Measurements from ENCODE around the gene FBXW8.

FBXW8 gene

DNA sequence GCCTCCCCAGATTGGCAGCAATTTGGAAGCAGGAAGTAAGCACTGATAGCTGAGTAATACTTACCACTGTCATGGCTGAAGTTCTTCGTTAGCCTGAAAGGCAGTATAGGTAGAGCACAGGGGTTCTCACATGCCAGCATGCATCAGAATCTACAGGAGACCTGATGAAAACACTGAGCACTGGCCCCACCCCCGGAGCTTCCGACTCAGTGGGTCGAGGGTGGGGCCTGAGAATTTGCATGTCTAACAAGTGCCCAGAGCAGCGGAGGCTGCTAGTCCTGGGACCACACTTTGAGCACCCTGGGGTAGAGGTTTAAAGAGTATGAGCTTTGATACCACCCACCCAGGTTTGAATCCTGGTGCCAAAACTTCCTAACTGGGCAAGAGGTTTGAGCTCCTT is 89.6 kb downstream of the FBXW8 start:
- no peak for DNase-seq

DNA sequence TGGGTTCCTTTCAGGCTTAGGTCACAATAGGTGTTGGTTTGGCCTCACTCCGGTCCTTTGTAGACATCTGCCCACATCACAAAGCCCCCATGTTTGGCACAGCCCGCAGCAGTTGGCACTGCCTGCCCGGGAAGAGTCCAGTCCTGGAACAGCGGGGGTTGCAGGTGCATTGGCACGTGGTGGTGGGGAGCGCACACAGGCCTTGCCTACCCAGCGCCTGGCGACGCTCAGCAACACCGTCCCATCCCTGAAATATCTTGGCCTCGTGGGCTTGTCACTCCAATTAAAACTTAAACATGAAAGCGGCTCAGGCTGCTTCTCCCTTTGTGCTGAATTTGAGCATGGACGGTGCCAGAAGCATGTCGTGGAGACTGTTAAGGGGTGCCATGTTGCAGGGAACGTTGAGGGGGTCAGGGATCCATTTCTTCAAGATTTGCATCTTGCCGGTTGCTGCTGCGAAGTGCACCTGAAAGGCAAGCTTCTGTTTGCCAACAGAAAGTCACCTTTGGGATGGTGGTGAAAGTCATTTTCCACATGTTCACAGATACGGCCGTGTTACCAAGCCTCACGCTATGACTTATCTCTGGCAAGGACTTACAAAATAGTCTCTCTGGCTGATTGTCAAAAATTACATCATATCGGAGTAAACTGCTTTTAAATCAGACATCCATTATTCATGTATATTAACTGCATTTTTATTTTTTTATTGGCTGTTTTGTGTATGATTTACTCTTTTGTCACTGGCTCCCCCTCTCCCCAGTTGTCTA is 91.5 kb downstream of the FBXW8 start:
- DNase-seq: no peak

DNA sequence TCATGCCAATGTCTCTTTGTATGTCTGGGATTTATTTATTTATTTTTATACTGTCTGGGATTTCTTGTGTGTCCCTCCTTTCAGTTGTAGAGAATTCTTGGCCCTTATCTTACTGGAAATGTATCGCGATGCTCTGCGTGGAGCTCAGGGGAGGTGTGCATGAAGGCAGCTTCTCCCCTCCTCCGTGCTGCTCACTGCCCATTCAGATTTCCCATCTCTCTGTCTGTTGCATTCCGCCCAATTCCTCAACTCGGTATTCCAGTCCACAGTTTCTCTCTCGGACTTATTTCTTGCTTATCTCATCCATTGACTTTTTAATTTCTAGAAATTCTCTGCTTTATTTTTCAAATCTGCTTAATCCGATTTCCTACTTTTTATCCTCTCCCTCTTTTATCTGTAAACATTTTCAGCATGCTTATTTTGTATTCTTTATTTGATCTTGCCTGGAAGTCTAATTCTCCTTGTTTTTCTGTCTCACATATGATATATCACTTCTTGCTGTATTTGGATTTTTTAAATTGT is 93.2 kb downstream of the FBXW8 start:
- DNase-seq: no peak

DNA sequence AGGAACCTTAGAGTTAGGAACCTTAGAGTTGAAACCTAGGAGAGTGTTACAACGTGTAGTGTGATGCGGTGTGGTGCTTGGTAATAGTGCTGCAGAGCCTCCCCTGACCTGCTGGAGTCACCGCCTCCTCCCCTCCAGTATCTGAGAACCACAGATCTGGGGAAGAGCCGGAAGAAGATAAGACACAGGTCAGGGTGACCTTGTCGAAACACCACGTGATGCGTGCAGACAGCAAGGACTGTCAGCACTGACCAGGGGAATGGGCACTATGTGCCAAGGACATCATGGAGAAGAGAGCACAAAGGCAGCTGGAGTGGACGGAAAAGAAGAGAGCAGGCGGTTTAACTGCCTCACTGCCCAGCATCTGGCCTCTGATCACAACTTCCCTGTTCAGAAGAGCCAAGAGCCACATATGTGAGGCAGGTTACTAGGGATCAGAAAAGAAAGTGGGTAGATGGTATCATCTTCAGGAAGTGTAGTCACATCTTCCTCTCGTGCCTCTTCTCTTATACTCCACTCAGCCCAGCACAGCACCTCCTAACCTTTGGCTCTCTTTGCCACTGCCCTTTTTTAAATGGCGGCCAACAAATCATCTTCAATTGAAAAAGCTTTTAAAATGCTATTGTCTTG is 94.8 kb downstream of the FBXW8 start:
- no peak for DNase-seq

DNA sequence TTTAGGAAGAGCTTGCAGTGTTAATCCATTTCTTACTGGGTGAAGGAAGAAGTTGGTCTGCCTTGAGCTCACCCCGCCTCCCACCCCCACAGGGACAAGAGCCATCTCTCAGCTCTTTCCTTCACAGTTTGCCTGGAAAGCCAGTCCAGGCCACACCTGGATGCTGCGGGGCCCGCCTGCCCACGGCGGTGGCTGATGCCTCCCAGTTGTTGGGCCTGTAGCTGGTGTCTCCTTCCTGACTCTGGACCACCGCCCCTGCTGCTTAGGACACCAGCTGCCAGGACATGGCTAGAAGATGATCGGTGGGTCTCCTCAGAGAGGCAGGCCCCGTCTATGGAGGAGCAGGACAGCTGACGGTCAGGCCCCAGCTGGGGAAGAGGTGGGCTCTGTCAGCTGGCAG is 95.6 kb downstream of the FBXW8 start:
- DNase-seq: no peak

DNA sequence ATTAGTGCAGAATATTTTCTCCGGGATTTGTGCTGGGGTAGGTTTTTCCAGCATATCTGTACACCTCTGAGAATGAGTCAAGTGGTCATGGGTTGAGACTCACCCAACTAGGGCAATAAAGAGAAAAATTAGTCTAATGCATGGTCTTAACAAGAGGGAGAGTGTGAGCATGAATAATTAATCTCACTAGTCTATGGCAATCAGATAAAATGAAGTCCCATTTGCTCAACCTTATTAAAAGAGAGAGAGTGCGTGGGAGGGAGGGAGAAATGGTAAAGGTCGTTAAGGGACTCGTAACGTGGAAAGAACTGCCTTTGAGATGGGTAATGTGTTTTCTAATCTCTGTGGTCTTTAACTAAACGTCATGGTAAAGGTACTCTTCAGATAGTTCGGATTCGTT is 96.8 kb downstream of the FBXW8 start:
- no peak for DNase-seq

DNA sequence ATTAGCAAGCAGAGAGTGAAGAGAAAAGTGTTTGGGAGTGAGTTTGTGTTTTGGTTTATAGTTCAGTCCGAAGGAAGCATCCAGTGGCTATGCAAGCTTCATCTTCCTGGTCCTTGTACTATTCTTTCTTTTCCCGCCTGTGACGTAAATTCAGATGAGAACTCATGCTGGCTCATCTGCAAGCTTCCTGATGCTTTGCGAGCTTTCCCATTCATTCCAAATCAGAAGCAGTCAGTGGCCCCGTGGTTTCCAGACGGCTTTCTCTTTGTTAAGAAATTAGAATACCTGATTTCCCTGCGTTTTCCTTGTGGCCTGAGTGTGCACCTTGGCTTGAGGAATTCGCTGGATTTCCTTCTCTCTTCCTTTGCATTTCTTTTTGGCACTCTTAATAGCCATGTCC is 99.0 kb downstream of the FBXW8 start:
- no peak for DNase-seq

DNA sequence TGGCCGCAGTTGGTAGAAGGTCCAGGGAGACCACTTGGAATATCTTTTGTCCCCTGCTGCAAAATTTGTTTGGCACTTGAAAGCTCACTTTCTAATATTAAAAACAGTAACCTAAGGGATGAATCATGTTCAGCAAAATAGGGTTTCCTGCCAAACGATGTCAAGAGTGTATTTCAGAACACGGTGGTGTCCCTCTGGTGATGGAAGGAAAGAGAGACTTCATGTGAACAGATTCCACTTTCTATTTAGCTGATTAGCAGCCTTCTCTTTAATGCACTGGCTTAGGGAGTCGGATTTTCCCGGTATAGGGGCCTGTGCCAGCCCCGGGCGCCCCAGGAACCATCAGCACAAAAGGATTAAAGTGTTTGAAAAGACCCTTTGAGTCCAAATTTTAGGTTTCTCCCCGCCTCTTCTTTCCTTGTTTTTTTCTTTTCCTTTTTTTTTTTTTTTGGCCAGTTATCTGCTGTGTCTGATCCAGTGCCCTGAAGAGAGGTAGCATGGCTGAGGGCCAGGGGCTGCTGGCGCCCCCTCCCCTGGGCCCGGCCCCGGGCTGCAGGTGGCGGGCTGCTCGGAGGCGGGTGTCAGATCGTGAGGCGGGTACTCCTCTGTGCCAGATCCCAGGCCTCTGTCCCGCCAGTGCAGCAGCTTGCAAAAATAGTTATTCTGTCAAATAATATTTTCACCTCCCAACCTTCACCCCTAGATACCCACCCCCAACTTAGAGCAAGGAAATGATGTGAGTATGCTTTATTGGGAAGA is 100.1 kb downstream of the FBXW8 start:
- no peak for DNase-seq

DNA sequence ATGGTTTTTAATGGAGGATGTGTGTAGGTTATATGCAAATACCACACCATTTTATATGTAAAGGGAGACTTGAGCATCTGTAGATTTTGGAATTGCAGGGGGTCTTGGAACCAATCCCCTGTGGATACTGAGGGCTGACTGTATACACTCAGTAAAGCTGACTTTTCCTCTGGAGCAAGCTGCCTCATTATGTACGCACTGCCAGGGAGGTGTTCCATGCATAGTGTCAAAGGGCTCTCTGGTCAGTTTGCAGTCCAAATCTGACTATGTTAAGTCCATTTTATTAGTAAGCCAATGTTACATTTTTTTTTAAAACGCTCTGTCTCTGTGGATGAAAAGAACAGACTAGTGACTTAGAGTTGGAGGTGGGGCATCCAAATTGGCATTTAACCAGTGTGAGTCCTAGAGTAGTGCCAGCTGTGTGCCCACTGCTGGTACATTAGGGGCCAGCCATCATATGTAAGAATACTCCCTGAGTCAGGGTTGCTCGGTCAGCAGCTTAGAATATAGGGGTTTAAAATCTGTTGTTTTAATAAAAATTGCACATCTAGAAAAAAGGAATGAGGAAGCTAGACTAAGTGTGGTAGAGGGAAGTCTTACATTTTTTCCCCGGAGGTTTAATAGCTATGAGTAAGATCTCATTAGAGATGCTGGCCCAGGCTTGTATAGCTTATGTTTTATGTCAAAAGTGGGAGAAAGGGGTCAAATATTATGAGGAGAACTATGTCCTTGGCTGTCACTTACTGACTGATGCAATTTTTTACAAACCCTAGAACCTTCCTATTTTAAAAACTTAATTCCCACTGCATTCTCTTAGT is 101.4 kb downstream of the FBXW8 start:
- no peak for DNase-seq

DNA sequence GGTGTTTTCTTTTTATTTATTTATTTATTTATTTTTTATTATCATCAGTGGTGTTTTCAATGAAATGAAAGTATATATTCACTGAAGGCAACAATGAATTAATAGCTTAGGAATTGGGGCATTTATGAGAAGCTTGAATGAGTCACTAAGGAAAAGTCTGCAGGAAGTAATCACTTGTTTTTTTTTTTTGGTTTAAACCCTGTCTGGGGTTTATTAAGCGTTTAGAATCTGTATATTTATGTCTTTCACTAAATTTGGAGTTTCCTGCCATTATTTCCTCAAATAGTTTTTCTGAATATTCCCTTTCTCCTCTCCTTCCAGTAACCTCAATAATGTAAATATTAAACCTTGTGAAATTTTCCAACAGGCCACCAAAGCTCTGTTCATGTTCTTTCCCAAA is 103.0 kb downstream of the FBXW8 start:
- DNase-seq: no peak

DNA sequence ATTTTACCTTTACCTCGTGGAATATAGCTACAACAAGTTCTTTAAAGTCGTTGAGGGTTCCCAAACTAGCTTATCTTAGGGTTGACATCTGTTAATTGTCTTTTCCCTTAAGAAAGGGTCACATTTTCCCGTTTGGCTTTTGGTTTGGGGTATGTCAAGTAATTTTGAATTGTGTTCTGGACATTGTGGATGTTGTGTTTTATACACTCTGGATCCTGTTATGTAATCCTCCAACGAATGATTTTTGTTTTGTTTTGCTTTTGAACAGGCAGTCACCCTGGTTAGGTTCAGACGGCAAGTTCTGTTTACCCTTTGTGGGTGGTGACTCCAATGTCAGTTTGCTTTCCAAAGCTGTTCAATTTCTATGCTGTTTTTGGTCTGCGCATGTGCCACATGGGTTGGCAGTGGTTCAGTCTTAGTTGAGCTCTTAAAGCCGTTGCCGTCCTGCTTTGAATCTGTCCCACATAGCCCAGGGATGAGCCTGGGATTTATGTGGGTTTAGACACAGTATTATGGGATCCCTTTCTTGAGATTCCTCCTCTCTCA is 103.7 kb downstream of the FBXW8 start:
- DNase-seq: no peak

DNA sequence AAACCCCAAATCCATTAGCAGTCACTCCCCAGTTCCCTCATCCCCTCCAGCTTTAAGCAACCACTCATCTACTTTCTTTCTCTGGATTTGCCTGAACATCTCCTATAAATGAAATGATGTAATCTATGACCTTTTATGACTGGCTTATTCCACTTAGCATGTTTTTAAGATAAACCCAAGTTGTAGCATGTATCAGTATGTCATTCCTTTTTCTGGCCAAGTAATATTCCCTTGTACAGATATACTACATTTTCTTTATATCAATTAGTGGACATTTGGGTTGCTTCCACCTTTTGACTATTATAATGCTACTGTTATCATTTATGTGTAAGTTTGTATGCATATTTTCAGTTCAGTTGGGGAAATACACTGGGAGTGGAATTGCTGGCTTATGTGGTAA is 105.1 kb downstream of the FBXW8 start:
- no peak for DNase-seq

DNA sequence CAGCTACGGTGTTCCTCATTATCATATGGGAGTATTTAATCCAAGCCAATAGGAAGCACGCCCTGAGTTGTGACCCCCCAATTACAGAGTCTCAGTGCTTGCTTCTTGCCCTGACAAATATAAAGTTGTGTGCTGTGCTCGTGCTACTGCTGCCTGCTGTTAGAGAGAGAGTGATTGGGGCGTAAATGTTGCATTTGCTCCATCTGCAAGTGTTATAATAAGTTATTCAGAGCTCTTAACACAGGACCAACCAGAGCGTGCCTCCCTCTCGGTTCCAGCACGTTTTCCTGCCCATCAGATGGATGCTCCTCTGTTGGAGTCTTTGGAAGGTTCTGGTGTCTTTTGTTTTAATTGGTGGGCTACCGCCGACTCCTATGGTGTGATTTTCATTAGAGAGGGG is 107.1 kb downstream of the FBXW8 start:
- no peak for DNase-seq

DNA sequence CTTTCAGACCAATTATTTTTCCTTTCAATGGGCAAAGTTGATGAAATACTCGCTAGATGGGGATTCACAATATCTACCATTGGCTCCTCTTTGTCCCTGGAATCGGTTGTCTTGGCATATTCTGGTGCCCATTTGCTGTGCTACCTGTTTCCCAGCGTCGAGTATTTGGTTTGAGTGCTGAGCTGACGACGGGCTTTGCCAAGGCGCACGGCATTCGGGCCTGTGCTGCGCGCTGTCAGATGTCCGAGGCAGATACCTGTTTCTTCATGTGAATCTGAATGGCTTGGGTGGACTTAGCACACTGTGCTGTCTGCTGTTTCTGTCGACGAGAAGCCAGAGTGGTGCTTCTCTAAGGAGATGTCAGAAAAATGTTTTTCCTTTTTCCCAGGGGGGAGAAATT is 107.5 kb downstream of the FBXW8 start:
- no peak for DNase-seq

DNA sequence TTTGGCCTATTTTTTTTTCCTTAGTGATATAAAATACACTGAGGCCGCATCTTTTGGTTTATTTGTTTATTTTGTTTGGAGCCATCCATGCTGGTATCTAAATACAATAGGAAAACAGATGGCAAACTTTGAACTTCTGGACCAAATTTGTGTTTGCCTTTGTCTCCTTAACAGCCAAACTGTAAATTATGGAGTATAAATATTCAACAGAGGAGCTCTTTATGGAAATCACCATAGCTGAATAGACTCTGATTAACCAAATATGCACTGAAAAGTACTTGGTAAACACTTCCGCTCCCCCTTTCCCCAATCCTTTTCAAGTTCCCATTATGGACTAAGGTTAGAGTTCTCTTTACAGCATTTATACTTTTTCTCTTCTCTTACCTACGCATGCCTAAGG is 107.9 kb downstream of the FBXW8 start:
- no peak for DNase-seq

DNA sequence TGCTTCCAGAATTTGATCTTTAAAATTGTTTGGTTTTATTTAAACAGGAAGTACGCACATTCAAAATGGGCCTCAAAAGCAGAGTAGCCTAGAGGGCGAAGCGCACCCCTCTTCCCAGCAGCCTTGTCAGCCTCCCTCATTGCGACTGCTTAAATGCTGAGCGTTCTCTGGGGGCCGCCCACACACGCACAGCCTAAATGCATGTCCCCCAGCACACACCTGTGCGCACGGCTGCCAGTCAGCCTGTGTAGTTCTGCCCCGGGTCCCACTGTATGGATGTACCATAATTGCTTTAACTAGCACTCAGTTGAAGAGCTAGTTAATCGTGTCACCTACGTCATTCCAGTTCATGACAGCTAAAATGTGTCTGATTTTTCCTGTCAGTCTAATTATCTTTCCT is 109.1 kb downstream of the FBXW8 start:
- no peak for DNase-seq

DNA sequence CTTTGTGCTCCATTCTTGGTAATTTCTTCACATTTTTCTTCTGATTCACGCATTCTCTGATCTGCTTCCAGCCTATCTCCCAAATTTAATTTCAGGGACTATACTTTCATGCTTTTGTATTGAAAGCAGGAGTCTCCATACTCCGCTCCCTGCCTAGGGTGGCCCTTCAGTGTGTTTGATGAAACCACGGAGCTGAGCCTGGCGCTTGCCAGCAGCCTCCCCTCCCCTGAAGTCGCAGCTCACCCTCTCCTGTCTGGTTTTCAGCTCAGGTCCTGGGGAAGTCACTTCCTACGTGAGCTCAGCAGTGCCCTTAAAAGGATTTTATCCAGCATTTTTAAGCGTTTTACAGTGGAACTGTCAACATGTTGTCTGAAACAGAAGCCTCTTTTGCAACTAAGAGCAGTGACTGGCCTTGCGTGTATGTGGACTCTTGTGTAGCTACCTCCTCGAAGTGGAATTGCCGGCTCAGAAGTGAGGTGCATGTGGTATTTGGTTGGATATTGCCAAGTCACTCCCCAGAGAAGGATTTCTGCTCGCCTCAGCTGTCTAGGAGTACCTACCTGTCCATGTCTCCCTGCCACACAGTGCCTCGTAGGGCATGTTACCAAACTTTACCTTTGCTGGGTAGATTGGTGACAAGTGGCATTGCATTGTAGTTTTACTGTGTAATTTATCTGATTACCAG is 109.9 kb downstream of the FBXW8 start:
- no peak for DNase-seq

DNA sequence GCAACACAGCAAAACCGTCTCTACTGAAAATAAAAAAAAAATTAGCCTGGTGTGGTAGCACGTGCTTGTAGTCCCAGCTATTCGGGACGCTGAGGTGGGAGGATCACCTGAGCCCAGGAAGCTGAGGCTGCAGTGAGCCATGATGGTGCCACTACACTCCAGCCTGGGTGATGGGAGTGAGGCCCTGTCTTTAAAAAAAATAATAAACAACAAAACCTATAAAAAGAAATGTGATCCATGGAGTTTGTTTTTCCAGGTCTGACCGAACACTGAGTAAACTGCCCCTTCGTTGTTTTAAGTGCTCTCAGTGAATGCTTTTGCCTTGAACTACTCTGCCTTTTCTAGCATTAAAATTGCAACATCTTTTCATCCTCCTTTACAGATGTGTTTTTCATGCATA is 111.7 kb downstream of the FBXW8 start:
- no peak for DNase-seq

DNA sequence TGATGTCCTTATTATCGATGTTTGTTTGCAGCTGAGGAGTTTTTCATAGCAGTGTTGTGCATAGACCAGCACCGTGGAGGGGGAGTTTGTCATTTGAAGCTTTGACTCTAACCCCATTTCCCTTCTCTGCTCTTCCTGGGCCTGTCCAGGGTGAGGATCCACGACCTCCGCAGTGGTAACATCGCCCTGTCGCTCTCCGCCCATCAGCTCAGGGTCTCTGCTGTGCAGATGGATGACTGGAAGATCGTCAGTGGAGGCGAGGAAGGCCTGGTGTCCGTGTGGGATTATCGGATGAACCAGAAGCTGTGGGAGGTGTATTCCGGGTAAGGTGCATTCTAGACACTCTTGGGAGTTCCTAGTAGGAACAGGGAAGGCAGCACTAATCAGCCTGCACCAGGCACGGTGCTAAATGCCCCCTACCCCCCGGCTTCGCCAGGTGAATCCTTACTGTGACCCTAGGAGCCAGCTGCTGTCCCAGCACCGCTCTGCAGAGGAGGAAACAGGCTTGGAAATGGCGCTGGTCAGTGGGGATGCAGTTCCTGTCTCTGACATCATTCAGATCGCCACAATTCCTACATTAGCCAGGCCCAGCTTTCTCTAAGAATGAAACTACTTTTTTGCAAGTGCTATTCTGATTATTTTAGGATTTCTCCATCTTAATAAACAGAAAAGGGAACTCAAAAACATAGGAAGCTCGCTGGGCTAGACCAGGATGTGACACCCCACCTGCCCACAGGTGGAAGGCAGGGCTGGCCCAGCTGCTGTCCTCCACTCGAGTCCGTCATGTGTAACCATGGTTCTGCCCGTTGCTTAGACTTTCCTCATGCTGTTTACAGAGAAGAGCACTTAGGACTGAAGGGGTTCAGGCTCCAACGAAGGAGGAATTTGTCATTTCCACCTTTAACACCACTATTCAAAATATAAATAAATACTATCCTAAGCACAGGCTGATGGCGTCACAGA is 113.5 kb downstream of the FBXW8 start:
- DNase-seq: no peak

DNA sequence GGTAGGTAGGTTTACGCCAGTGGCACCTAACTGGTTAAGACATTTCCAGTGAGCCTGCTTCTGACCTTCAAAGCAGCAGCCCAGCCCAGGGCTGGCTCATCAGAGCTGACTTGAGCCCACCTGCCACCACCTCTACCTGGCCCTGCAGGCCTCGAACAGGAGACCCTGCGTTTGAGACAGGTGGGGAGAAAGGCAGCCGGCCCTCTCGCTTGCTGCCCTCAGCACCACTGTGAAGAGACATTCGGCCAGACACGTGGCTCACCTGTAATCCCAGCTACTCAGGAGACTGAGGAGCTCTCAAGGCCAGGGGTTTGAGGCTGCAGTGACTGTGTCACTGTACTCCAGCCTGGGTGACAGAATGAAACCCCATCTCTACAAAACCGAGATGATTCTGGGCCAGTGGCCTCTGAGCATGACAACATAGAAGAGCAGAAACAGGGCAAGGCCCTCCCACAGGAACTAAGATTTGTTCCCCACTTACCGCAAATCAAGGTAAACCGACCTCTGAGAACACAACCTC is 114.3 kb downstream of the FBXW8 start:
- no peak for DNase-seq
